Glomerular visceral epithelial cell (primary cell): ENCODE measurements around the gene NAA40.
A peak's percentile ranks its signal among the peaks of the same experiment; 100 is the strongest.
"Not testable (repeated sequence)": the region's sequence is repeated elsewhere in the genome, so short reads cannot be mapped to it uniquely, and the experiment has no call there.

Experiments used
- DNase-seq: peaks from one replicate; pipeline ENCODE4 v3.0.0-alpha.2; 2016; ENCODE audit errors: extremely low spot score

NAA40 gene

GRCh38 chr11:63939397-63939891 lies 642 bp downstream of the NAA40 start:
- no peak for DNase-seq

- no peak for DNase-seq
These were observed 2.0 kb downstream of the NAA40 start for GRCh38 chr11:63940786-63941185.

GRCh38 chr11:63941901-63942300 lies 3.1 kb downstream of the NAA40 start:
- DNase-seq = no peak

GRCh38 chr11:63942803-63943202 lies 4.0 kb downstream of the NAA40 start:
- DNase-seq = no peak

- DNase-seq = no peak
These were observed 6.2 kb downstream of the NAA40 start for GRCh38 chr11:63944987-63945386.

- DNase-seq = peak; percentile 70
These were observed 6.8 kb downstream of the NAA40 start for GRCh38 chr11:63945477-63946163.

GRCh38 chr11:63951779-63952536 lies 13.2 kb downstream of the NAA40 start:
- DNase-seq = no peak

GRCh38 chr11:63952570-63952969 lies 13.8 kb downstream of the NAA40 start:
- DNase-seq = no peak

GRCh38 chr11:63958008-63958407 lies 19.2 kb downstream of the NAA40 start:
- no peak for DNase-seq

GRCh38 chr11:63961608-63962412 lies 23.0 kb downstream of the NAA40 start:
- DNase-seq = no peak

GRCh38 chr11:63963895-63964294 lies 25.1 kb downstream of the NAA40 start:
- DNase-seq = not testable (repeated sequence)

GRCh38 chr11:63966444-63966843 lies 27.6 kb downstream of the NAA40 start:
- no peak for DNase-seq

GRCh38 chr11:63969461-63969860 lies 30.7 kb downstream of the NAA40 start:
- no peak for DNase-seq

GRCh38 chr11:63970902-63971301 lies 32.1 kb downstream of the NAA40 start:
- DNase-seq = no peak

GRCh38 chr11:63973912-63974258 lies 35.1 kb downstream of the NAA40 start:
- DNase-seq = not testable (repeated sequence)

- DNase-seq = peak; percentile 99
These were observed 35.7 kb downstream of the NAA40 start, which contains the start of gene COX8A for GRCh38 chr11:63974259-63975143. Gene COX8A, plus strand, starts transcription at chr11:63974620. Its CDS starts 61 bp downstream, at chr11:63974681.

- DNase-seq = no peak
These were observed 39.9 kb downstream of the NAA40 start for GRCh38 chr11:63978551-63979239.

- no peak for DNase-seq
These were observed 40.6 kb downstream of the NAA40 start for GRCh38 chr11:63979426-63979825.

GRCh38 chr11:63985812-63986155 lies 47.0 kb downstream of the NAA40 start:
- peak; percentile 27 for DNase-seq

GRCh38 chr11:63986156-63986931 lies 47.5 kb downstream of the NAA40 start, which contains the start of gene OTUB1:
Gene OTUB1, plus strand, starts transcription at chr11:63986438. Its CDS starts 19 bp downstream, at chr11:63986457.
- peak; percentile 91 for DNase-seq
